ENCODE results near the gene CD109. TPM values are rescaled to one million over a fixed set of nuclear protein-coding genes. Genes with fewer than 3 reads are reported as not detected.

Gene CD109
- total and polyA plus RNA-seq, 2 of the 8 experiments (the other 6 are each of a cell fraction or from before 2014, with no cell fraction given) = 1.4 to 5.3 TPM

GRCh38 chr6:73724389-73724788, 28.4 kb downstream of the CD109 start:
- no peak for FAIRE-seq

More at GRCh38 chr6:73724389-73724788, 28.4 kb downstream of the CD109 start:
- no peak overlapping the region for H2BK120ac ChIP-seq (replicated peaks; ENCODE audit: low read depth, low read length)
- H2BK20ac ChIP-seq (ENCODE audit: low read length) = no peak overlapping the region
- no peaks in the 10 kb centered on the region for H3K27me3 ChIP-seq (replicated peaks in 1 of 4; ENCODE audit: control insufficient read depth in 3 of 4, extremely low read depth in 1 of 4, insufficient read depth in 3 of 4, low read length in 3 of 4)
- no peak overlapping the region for H3K9ac ChIP-seq (replicated peaks in 1 of 4; ENCODE audit: extremely low read depth in 1 of 4, low read depth in 3 of 4, low read length in 3 of 4)
- no peak overlapping the region for H2BK15ac ChIP-seq (ENCODE audit: low read length)
- ChIA-PET CTCF (ENCODE audit: partially characterized antibody) (interaction anchor here (4.1 kb wide), 1 partner anchor 8 kb away, joined by 21 read pairs; no protein-coding TSS in a partner anchor), POLR2A (ENCODE audit: partially characterized antibody) (no interaction called here)
- H3K27ac ChIP-seq (ENCODE audit: low read depth, low read length) = no peak overlapping the region
- no peaks in the 10 kb centered on the region for H3K36me3 ChIP-seq (ENCODE audit: control insufficient read depth in 2 of 4, insufficient read depth in 4 of 4, low read length in 3 of 4)
- H3K18ac ChIP-seq (ENCODE audit: extremely low read depth, low read length) = no peak overlapping the region
- no peak overlapping the region for H2AFZ ChIP-seq (ENCODE audit: low read length)
- TF ChIP-seq JUND (IDR thresholded peaks at IDR 0.05; ENCODE audit: low read length) (no peak), JUN (IDR thresholded peaks at IDR 0.05; ENCODE audit: low read depth, low read length) (no peak), SIN3A (conservative IDR thresholded peaks at IDR 0.05 in 1 of 2, IDR thresholded peaks at IDR 0.05 in 1 of 2; ENCODE audit: low read depth in 1 of 2, low read length in 2 of 2) (no peak), CBX5 (IDR thresholded peaks at IDR 0.05; ENCODE audit: low read depth, low read length) (no peak), POLR2A (IDR thresholded peaks at IDR 0.05; ENCODE audit: control extremely low read depth in 1 of 2, low read depth in 2 of 2, low read length in 2 of 2) (no peak), HDAC2 (IDR thresholded peaks at IDR 0.05; ENCODE audit: borderline replicate concordance in 1 of 2, low read depth in 2 of 2, low read length in 2 of 2) (no peak), ZNF274 (IDR thresholded peaks at IDR 0.05; ENCODE audit: borderline replicate concordance, extremely low read depth, low read length) (no peak), TBP (IDR thresholded peaks at IDR 0.05; ENCODE audit: low read depth, low read length) (no peak), PHF8 (conservative IDR thresholded peaks at IDR 0.05; ENCODE audit: low read depth, low read length) (no peak), MAX (IDR thresholded peaks at IDR 0.05) (no peak), KDM4A (IDR thresholded peaks at IDR 0.05; ENCODE audit: low read depth, low read length, severe bottlenecking) (no peak)
- TF ChIP-seq, protein P1, sequence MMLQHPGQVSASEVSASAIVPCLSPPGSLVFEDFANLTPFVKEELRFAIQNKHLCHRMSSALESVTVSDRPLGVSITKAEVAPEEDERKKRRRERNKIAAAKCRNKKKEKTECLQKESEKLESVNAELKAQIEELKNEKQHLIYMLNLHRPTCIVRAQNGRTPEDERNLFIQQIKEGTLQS (IDR thresholded peaks at IDR 0.05; ENCODE audit: insufficient read depth, low read depth, low read length) = no peak
- no peaks in the 10 kb centered on the region for H3K79me2 ChIP-seq (ENCODE audit: control insufficient read depth in 1 of 2, insufficient read depth in 2 of 2, low read length in 2 of 2)
- H2AK5ac ChIP-seq (ENCODE audit: low read depth, low read length) = no peak overlapping the region
- no peaks in the 10 kb centered on the region; the same call in 1 of the 2 replicates for H3K23me2 ChIP-seq (ENCODE audit: low read depth, low read length)
- H3K23ac ChIP-seq (ENCODE audit: insufficient read length) = no peak overlapping the region
- H3K56ac ChIP-seq (replicated peaks; ENCODE audit: insufficient read length, low read depth, low read length) = no peak overlapping the region
- 90% methylated on average over 3 of the region's 3 CpGs; no CpG with 5 or more reads in 1 of the 2 experiments for WGBS, 2 experiments (ENCODE audit: extremely low coverage in 1 of 2, insufficient coverage in 1 of 2, insufficient read length in 1 of 2, insufficient replicate concordance in 2 of 2, low coverage in 1 of 2, low lambda C conversion rate in 2 of 2, missing lambda C conversion rate in 1 of 2)
- no peak overlapping the region for H3K4me2 ChIP-seq (ENCODE audit: insufficient read depth in 1 of 2, low read depth in 2 of 2, low read length in 2 of 2)
- no peaks in the 10 kb centered on the region for H3K4me1 ChIP-seq (replicated peaks in 1 of 4; ENCODE audit: control insufficient read depth in 3 of 4, insufficient read depth in 4 of 4, low read length in 3 of 4)
- H4K20me1 ChIP-seq (replicated peaks in 1 of 2; ENCODE audit: control insufficient read depth in 1 of 2, insufficient read depth in 2 of 2, low read length in 2 of 2) = no peaks in the 10 kb centered on the region
- H3K9me3 ChIP-seq (ENCODE audit: insufficient read depth in 2 of 2, low read depth in 1 of 2, low read length in 1 of 2) = no peaks in the 10 kb centered on the region
- H4K5ac ChIP-seq (ENCODE audit: insufficient read length, low read depth, low read length) = no peak overlapping the region
- H4K8ac ChIP-seq (ENCODE audit: extremely low read depth, insufficient read depth, low read length) = no peak overlapping the region
- no peaks in the 10 kb centered on the region for H3K79me1 ChIP-seq (ENCODE audit: low read depth, low read length)
- no peak for DNase-seq (ENCODE audit: low read depth in 1 of 2, low spot score in 2 of 2)
- no peak overlapping the region for H4K91ac ChIP-seq (replicated peaks; ENCODE audit: insufficient read length, low read length)
- H3K4me3 ChIP-seq (ENCODE audit: extremely low read depth in 1 of 4, insufficient read depth in 2 of 4, low read depth in 3 of 4, low read length in 4 of 4) = no peak overlapping the region
- H3K4ac ChIP-seq (replicated peaks; ENCODE audit: insufficient read length, low read depth, low read length) = no peak overlapping the region
- no peak overlapping the region for H2BK12ac ChIP-seq (ENCODE audit: low read depth, low read length)
- H2BK5ac ChIP-seq (ENCODE audit: low read depth, low read length) = no peak overlapping the region
- no peak overlapping the region for H3K14ac ChIP-seq (ENCODE audit: insufficient read length)

Measured in H1 (cell line).